ENCODE results near the gene AKAP11. TPM values are rescaled to one million over a fixed set of nuclear protein-coding genes. Genes with fewer than 3 reads are reported as not detected.

AKAP11 gene
- total RNA-seq, 1 experiment from 2014 or later, result 5.2 TPM

GRCh38 chr13:42328672-42329071 is 56.7 kb downstream of the AKAP11 start:
- no peak overlapping the region for H3K9ac ChIP-seq (ENCODE audit: low read length)
- no peak overlapping the region for H2AFZ ChIP-seq (ENCODE audit: low read length)
- no peak overlapping the region for H3K27ac ChIP-seq (ENCODE audit: low read length)
- H3K27me3 ChIP-seq (ENCODE audit: low read length), result no peaks in the 10 kb centered on the region
- CTCF ChIA-PET, result no interaction called here
- ATAC-seq, result no peak
- BruUV-seq (replicated peaks), result no TSS peak
- intact Hi-C loops (cut with micrococcal nuclease), result no loop called here
- H3K9me3 ChIP-seq (ENCODE audit: low read length), result no peaks in the 10 kb centered on the region
- no peaks in the 10 kb centered on the region for H4K20me1 ChIP-seq (ENCODE audit: low read length)
- H3K4me3 ChIP-seq (ENCODE audit: low read length), result no peak overlapping the region
- no peaks in the 10 kb centered on the region for H3K4me1 ChIP-seq (ENCODE audit: insufficient read depth, low read length)
- H3K4me2 ChIP-seq (ENCODE audit: low read length), result no peak overlapping the region
- TF ChIP-seq EZH2 (IDR thresholded peaks at IDR 0.05; ENCODE audit: low read length, unreplicated experiment), result no peak
- no peaks in the 10 kb centered on the region for H3K79me2 ChIP-seq (ENCODE audit: low read length)
- H3F3A ChIP-seq (ENCODE audit: low read length, unreplicated experiment), result no peaks in the 10 kb centered on the region
- no peaks in the 10 kb centered on the region for H3K36me3 ChIP-seq (ENCODE audit: low read depth, low read length)
- POLR2A ChIA-PET (ENCODE audit: unreplicated experiment), result no interaction called here
- no peak for DNase-seq
- H3K9me2 ChIP-seq (replicated peaks; ENCODE audit: low read length), result no peaks in the 10 kb centered on the region

- Histone ChIP-seq H3K4me1 (ENCODE audit: insufficient read depth, low read length) (0 out of 2 replicates have a peak, but pooled peaks cover 2% of the 10 kb centered on the region), H3K9me3 (ENCODE audit: low read length) (no peaks in the 10 kb centered on the region), H3K9me2 (replicated peaks; ENCODE audit: low read length) (no peaks in the 10 kb centered on the region), H2AFZ (ENCODE audit: low read length) (no peak overlapping the region), H3K27me3 (ENCODE audit: low read length) (no peaks in the 10 kb centered on the region), H3K79me2 (ENCODE audit: low read length) (no peaks in the 10 kb centered on the region), H3F3A (ENCODE audit: low read length, unreplicated experiment) (no peaks in the 10 kb centered on the region), H3K4me2 (ENCODE audit: low read length) (no peak overlapping the region), H4K20me1 (ENCODE audit: low read length) (no peaks in the 10 kb centered on the region), H3K27ac (ENCODE audit: low read length) (no peak overlapping the region), H3K36me3 (ENCODE audit: low read depth, low read length) (no peaks in the 10 kb centered on the region), H3K4me3 (ENCODE audit: low read length) (no peak overlapping the region), H3K9ac (ENCODE audit: low read length) (no peak overlapping the region)
- POLR2A ChIA-PET (ENCODE audit: unreplicated experiment), result no interaction called here
- TF ChIP-seq EZH2 (IDR thresholded peaks at IDR 0.05; ENCODE audit: low read length, unreplicated experiment) (no peak), CTCF (conservative IDR thresholded peaks at IDR 0.05; ENCODE audit: low read depth, low read length) (no peak), EZH2phosphoT487 (IDR thresholded peaks at IDR 0.05; ENCODE audit: borderline replicate concordance, low read length) (no peak)
- ATAC-seq (no peak), DNase-seq (no peak)
- no TSS peak for BruUV-seq (replicated peaks)
- CTCF ChIA-PET, result no interaction called here
- intact Hi-C loops (cut with micrococcal nuclease), result no loop called here
Measured at GRCh38 chr13:42329239-42329638, 57.3 kb downstream of the AKAP11 start.

GRCh38 chr13:42331009-42331408 is 59.1 kb downstream of the AKAP11 start:
- H3K36me3 ChIP-seq (ENCODE audit: low read depth, low read length), result no peaks in the 10 kb centered on the region
- no peak overlapping the region for H3K4me3 ChIP-seq (ENCODE audit: low read length)
- no peaks in the 10 kb centered on the region for H4K20me1 ChIP-seq (ENCODE audit: low read length)
- H3K27ac ChIP-seq (ENCODE audit: low read length), result no peak overlapping the region
- BruUV-seq (replicated peaks), result no TSS peak
- no peaks in the 10 kb centered on the region for H3K27me3 ChIP-seq (ENCODE audit: low read length)
- no peak overlapping the region for H3K4me2 ChIP-seq (ENCODE audit: low read length)
- TF ChIP-seq EZH2 (IDR thresholded peaks at IDR 0.05; ENCODE audit: low read length, unreplicated experiment) (no peak), CTCF (conservative IDR thresholded peaks at IDR 0.05; ENCODE audit: low read depth, low read length) (no peak), EZH2phosphoT487 (IDR thresholded peaks at IDR 0.05; ENCODE audit: borderline replicate concordance, low read length) (no peak)
- H3F3A ChIP-seq (ENCODE audit: low read length, unreplicated experiment), result no peaks in the 10 kb centered on the region
- CTCF ChIA-PET, result no interaction called here
- H2AFZ ChIP-seq (ENCODE audit: low read length), result no peak overlapping the region
- H3K9ac ChIP-seq (ENCODE audit: low read length), result no peak overlapping the region
- ATAC-seq (no peak), DNase-seq (no peak)
- H3K4me1 ChIP-seq (ENCODE audit: insufficient read depth, low read length), result 0 out of 2 replicates have a peak, but pooled peaks cover 3% of the 10 kb centered on the region
- H3K79me2 ChIP-seq (ENCODE audit: low read length), result no peaks in the 10 kb centered on the region
- POLR2A ChIA-PET (ENCODE audit: unreplicated experiment), result no interaction called here
- intact Hi-C loops (cut with micrococcal nuclease), result no loop called here
- no peaks in the 10 kb centered on the region for H3K9me3 ChIP-seq (ENCODE audit: low read length)
- H3K9me2 ChIP-seq (replicated peaks; ENCODE audit: low read length), result no peaks in the 10 kb centered on the region
